Vagina (tissue), 2 donors: ENCODE measurements around the gene NXPE3.

Experiments used
- CTCF ChIP-seq, 3 experiments: fragments of 450-650 bp in 2 of 3; fragments of 200-600 bp in 1 of 3; sonication (generic) in 1 of 3; IDR thresholded peaks; one replicate each; pipeline ENCODE4 v1.5.1; 2017 to 2019; ENCODE audit warnings: antibody characterized with exemption in 3 of 3, mild to moderate bottlenecking in 2 of 3, moderate library complexity in 2 of 3
- POLR2A ChIP-seq, 2 donors: fragments of 450-650 bp; IDR thresholded peaks; one replicate each; pipeline ENCODE4 v1.6.1; 2017; ENCODE audit warnings: antibody characterized with exemption in 2 of 2, mild to moderate bottlenecking in 2 of 2, moderate library complexity in 2 of 2
- POLR2AphosphoS5 ChIP-seq, 2 donors: sonication (generic); formaldehyde crosslinking; IDR thresholded peaks; one replicate each; pipeline ENCODE4 v1.9.0; 2017; ENCODE audit warnings: antibody characterized with exemption in 2 of 2, mild to moderate bottlenecking in 2 of 2, low read depth in 1 of 2; ENCODE audit not compliant: insufficient read depth in 1 of 2

- TF ChIP-seq CTCF (IDR thresholded peaks at IDR 0.05) (no peak), POLR2AphosphoS5 (IDR thresholded peaks at IDR 0.05; ENCODE audit: insufficient read depth in 1 of 2, low read depth in 1 of 2) (no peak), POLR2A (IDR thresholded peaks at IDR 0.05) (no peak)
Observed at GRCh38 chr3:101829437-101829830, 50.4 kb downstream of the NXPE3 start.
